GM12878 (cell line): ENCODE data around the gene SPOP. TPM values are rescaled to one million over a fixed set of nuclear protein-coding genes. Genes with fewer than 3 reads are reported as not detected.

ENCODE experiments used
- BCLAF1 ChIP-seq: fragments of 450-650 bp; IDR thresholded peaks from 2 replicates; pipeline ENCODE4 v1.6.1; 2017; ENCODE audit warnings: antibody characterized with exemption, mild to moderate bottlenecking, moderate library complexity
- HCFC1 ChIP-seq: fragments of 150-350 bp; IDR thresholded peaks from 2 replicates; pipeline ENCODE4 v1.6.1; 2014; ENCODE audit warnings: low read length
- HSF1 ChIP-seq: fragments of 150-350 bp; IDR thresholded peaks from 2 replicates; pipeline ENCODE4 v1.6.1; 2014; ENCODE audit warnings: mild to moderate bottlenecking, low read depth, low read length
- IRF5 ChIP-seq: fragments of 450-650 bp; IDR thresholded peaks from 2 replicates; pipeline ENCODE4 v1.6.1; 2017; ENCODE audit warnings: borderline replicate concordance
- NFXL1 ChIP-seq: fragments of 450-650 bp; IDR thresholded peaks from 2 replicates; pipeline ENCODE4 v1.6.1; 2017; ENCODE audit warnings: antibody characterized with exemption, mild to moderate bottlenecking, borderline replicate concordance
- NR2C2 ChIP-seq: IDR thresholded peaks from 2 replicates; pipeline ENCODE4 v1.6.1; 2011; ENCODE audit warnings: borderline replicate concordance, low read depth; ENCODE audit not compliant: control insufficient read depth, insufficient read length
- POLR2AphosphoS5 ChIP-seq: IDR thresholded peaks from 2 replicates; pipeline ENCODE4 v1.6.1; 2011; ENCODE audit warnings: mild to moderate bottlenecking, low read length, inconsistent platforms
- polyA plus RNA-seq, 11 experiments: library from polyadenylated mRNA; depleted of rRNA in 4 of 11; unstranded in 6 of 11; stranded (reverse) in 5 of 11; fragments of >200 nt; fragmentation: Nextera tagmentation in 4 of 11; fragmentation: Illumina TruSeq in 1 of 11; extraction: Ambion mirVana in 4 of 11; extraction: Trizol in 1 of 11; gene quantifications; 1 replicate in 1 of 11; 2 replicates in 10 of 11; pipeline versions ENCODE4 v1.2.1 to v1.2.3, GENCODE V29; 2011 to 2016; ENCODE audit warnings: inconsistent platforms in 2 of 11, missing spikeins in 2 of 11, low read depth in 1 of 11
- total RNA-seq, 4 experiments: library from RNA; depleted of rRNA in 3 of 4; stranded (reverse); fragments of >200 nt in 3 of 4; fragmentation: Illumina TruSeq in 1 of 4; extraction: Trizol in 1 of 4; gene quantifications; 2 replicates each; pipeline versions ENCODE4 v1.2.1 to v1.2.3, GENCODE V29; 2013 to 2021

Gene SPOP
- total and polyA plus RNA-seq, 10 of the 15 experiments (the other 5 are each of a cell fraction or from before 2014, with no cell fraction given) = 35.1 to 80.4 (median 44.7) TPM

GRCh38 chr17:49637739-49638138 is 40.2 kb downstream of the SPOP start (continued):
- TF ChIP-seq IRF5 (no peak), HCFC1 (no peak), HSF1 (no peak), POLR2AphosphoS5 (no peak), NFXL1 (no peak), BCLAF1 (no peak), NR2C2 (no peak)
